GM21825 (cell line): ENCODE data around the gene CDIPT.
"Not testable (repeated sequence)": the region's sequence is repeated elsewhere in the genome, so short reads cannot be mapped to it uniquely, and the experiment has no call there.

Source experiments
- ATAC-seq: cut with Tn5 transposase; IDR thresholded peaks from one replicate; pipeline ENCODE4 v1.9.1; 2021; ENCODE audit warnings: mild to moderate bottlenecking, moderate library complexity; ENCODE audit not compliant: unreplicated experiment

CDIPT gene

GRCh38 chr16:29897333-29897732 lies 34.3 kb upstream of the CDIPT start:
- ATAC-seq, result no peak

DNA sequence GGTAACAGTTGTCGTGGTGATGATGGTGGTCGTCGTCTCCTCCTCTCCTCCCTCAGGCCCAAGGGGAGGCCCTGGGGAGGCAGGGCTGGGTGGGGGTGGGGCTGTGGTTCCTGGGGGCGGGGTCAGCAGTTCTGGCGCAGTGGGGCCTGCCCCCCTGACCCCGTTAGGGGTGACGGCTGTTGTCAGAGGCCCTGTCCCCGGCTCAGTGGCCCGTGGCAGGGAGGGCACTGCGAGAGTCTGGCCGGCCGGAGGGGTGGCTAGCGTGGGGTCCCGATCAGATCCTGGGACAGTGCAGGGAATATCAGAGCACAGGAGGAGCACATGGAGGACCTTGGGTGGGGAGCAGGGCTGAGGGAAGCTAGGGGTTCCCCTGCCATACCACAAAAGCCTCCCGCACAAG lies 33.8 kb upstream of the CDIPT start:
- ATAC-seq, result no peak

- ATAC-seq, result no peak
Observed at GRCh38 chr16:29894352-29894751, 31.3 kb upstream of the CDIPT start.

DNA sequence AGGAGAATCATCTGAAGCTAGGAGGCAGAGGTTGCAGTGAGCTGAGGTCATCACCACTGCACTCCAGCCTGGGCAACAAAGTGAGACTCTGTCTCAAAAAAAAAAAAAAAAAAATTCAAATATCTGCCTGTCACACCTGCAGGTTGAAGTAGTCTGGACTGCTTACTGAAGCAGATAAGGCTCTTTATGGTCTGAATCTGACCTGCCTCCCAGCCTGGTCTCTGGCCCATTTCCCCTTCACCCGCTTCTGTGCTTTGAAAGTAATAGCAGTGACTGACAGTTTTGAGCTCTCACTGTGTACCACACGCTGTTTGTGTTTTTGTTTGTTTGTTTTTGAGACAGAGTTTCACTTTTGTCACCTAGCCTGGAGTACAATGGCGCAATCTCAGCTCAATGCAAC lies 30.5 kb upstream of the CDIPT start:
- no peak for ATAC-seq

GRCh38 chr16:29892458-29892813 lies 29.4 kb upstream of the CDIPT start:
- no peak for ATAC-seq

- ATAC-seq, result no peak
Observed at GRCh38 chr16:29891525-29892457, 28.8 kb upstream of the CDIPT start.

DNA sequence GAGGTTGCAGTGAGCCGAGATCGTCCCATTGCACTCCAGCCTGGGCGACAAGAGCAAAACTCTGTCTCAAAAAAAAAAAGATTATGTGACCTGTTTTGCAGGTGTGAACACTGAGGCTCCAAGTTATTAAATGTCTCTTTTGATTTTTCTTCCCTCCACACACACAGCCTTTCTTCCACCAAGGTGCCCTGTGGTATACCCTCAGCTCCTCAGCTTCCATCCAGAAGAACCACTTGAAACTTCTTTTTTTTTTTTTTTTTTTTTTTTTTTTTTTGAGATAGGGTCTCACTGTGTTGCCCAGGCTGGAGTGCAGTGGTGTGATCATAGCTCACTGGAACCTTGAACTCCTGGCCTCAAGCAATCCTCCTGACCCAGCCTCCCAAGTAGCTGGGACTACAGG lies 26.3 kb upstream of the CDIPT start:
- not testable (repeated sequence) for ATAC-seq

DNA sequence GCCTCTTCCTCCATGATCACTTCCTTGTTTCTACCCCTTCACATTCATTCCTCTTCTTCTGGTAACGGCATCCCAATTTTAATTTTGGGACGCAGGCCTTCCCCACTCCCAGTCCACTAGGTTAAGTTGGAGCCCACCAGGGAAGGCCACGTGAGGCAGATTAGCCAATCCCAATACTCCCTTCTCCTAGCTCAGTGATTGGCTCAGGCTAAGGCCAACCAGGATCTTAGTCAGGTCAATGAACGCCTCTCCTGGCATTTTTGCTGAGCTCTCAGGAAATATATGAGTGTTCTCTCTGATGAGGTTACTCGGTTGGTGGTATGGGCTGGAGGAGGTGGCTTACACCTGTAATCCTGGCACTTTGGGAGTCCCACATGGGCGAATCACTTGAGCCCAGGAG lies 21.0 kb upstream of the CDIPT start:
- no peak for ATAC-seq

GRCh38 chr16:29881050-29881449 lies 18.0 kb upstream of the CDIPT start:
- no peak for ATAC-seq

- ATAC-seq, result no peak
Observed at GRCh38 chr16:29878172-29878571, 15.1 kb upstream of the CDIPT start.

DNA sequence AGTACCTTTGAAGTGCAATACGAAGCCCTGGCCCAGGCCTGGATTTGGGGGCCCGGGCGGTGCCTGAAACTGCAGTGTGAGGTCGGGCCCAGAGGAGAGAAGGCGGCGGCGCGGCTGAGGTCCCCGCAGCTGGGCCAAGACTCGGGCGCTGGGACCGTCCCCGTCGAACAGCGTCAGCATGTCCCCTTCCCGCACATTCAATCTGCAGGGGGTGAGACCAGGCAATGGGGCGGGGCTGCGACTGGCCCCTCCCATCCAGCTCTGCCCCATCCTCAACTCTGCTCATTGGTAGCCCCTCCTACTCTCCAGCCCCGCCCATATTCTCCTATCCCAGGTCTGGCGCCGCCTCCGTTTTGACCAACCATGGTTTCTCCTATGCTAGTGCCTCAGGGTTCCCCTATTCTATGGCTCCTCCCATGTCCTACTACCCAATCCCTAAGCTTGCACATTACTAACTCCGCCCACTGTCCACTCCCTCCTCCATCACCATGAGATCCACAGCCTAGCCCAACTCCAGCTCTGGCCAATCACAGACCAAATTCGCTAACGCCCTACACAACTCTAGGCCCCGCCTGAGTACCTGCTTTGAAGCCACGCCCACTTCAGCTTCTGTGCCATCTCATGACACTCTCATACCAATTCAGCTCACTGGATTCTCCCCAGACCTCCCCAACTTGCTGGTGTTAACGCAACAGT lies 14.4 kb upstream of the CDIPT start:
- no peak for ATAC-seq

DNA sequence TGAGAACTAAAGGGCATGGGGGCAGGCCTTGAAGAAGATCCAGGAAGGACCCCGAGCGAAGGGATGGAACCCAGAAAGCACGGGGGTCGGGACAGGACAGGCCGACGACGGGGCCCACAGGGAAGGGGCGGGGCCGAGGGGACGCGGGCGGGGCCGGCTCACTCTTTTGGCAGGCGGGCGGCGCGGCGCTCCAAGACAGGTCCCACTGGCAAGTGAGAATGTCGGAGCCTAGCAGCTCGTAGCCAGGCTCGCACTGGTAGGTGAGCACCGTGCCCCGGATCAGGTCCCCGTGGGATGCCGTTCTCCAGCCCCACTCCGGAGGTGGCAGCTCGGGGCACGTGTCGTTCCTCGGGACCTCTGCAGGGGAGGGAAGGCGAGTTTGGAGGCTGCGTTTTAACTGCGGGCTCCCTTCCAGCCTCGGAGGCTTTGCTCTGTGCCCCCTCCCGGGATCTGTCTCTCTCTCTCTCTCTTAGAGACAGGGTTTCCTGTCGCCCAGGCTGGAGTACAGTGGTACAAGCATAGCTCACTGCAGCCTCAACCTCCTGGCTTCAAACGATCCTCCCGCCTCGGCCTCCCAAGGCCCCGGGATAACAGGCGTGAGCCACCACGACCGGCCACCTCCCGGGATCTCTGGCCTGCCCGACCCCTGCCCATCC lies 13.7 kb upstream of the CDIPT start:
- no peak for ATAC-seq

DNA sequence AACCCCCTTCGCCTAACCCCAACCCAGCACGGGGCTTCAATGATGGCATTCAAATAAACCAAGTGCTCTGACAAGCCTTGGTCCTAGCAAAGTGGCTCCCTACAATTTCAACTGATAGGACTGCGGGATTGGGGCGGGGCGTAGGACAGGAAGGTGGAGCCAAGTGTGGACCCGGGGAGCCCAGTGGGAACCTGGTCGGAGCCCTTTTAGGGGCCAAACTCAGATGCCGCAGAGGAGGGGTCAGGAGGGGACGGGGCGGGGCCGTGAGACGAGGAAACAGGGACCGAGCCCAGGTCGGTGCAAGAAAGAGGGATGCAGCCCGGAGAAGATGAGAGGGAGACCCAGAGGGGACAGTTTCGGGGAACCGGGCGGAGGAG lies 13.2 kb upstream of the CDIPT start:
- no peak for ATAC-seq

DNA sequence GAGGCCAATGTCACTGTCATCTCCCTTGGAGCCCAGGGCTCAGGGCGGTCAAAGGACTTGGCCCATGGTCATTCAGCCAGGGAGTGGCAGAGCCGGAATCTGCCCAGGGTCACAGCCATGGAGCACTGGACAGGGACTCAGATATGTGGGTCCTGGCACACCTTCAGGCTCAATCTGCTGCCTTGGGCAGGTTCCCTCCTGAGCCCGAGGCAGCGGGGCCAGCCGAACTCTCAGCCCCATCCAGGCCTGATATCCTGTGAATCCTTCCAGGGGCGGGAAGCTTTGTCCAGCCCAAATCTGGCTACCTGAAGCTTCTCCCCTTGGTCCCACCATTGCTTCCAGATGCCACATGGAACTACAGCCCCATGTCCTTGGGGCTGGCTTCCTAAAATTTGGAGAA lies 12.2 kb upstream of the CDIPT start:
- ATAC-seq, result no peak

GRCh38 chr16:29873319-29873718 lies 10.3 kb upstream of the CDIPT start:
- ATAC-seq, result no peak

DNA sequence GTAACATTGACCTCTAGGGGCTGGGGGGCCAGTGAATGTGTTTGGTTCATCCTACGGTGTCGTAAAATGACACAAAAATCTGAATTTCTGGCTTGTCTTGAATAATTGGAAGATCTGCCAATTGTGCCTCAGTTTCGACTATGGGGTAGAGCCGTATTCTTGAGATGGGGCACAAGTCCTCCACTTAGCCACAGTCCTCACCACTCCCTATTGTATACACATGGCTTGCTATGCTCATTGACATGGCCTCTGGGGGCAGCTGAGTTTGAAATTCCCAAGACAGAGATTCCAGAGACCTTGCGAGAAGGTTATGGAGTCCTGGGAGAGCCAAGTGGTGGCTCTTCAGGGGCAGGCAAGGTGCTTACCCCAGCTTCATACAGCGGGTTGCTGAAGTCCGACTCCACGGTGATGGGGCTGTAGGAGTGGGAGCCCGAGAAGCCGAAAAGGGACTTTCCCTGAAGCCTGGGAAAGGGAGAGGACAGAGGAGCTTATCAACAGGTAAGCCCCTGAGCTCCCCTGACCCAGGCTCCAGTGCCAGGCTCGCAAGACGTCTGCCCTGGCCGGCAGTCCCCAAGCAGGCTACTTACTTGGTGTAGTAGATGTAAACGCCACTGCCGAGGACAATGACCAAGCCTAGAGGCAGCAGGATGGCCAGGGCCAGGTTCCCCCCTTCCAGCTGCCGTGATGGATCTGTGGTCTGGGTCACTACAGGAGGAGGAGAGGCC lies 9.0 kb upstream of the CDIPT start:
- no peak for ATAC-seq

- ATAC-seq, result not testable (repeated sequence)
Observed at GRCh38 chr16:29869067-29869466, 6.0 kb upstream of the CDIPT start.

DNA sequence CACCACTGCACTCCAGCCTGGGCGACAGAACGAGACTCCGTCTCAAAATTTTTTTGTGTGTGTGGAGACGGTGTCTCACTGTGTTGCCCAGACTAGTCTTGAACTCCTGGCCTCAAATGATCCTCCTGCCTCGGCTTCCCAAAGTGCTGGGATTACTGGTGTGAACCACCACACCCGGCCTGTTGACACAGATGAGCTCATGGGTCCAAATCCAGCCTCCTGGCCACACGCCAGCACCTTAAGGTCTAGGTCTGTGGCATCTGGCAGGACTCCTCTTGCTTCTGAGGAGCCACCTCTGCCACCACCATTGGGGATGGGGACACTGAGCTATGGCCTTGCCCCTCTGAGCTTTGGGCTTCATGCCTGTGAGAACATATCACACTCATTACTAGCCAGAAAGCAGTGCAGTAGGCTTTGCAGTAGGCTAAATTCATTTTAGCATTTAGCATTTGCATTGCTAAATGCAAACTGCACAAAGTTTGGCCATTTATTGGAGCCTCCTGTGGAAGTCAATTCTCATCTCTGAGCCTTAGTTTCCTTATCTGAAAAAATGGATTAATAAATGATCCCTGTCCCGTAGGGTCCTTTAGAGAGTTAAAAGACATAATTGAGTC lies 5.5 kb upstream of the CDIPT start:
- no peak for ATAC-seq

GRCh38 chr16:29864205-29864604 lies 1.2 kb upstream of the CDIPT start:
- ATAC-seq, result no peak

GRCh38 chr16:29863669-29863984 lies 601 bp upstream of the CDIPT start:
- ATAC-seq, result no peak

GRCh38 chr16:29862383-29862883 lies 593 bp downstream of the CDIPT start:
- no peak for ATAC-seq
